ENCODE data around the gene MEG3. TPM values are rescaled to one million over a fixed set of nuclear protein-coding genes. Genes with fewer than 3 reads are reported as not detected.

The MEG3 gene
- total RNA-seq, 1 experiment from 2014 or later, result not detected

- Histone ChIP-seq H3K4me1 (replicated peaks; ENCODE audit: insufficient read depth) (no peaks in the 10 kb centered on the region), H4K20me1 (ENCODE audit: insufficient read depth) (no peaks in the 10 kb centered on the region), H3K9me3 (ENCODE audit: insufficient read depth, low read depth) (no peaks in the 10 kb centered on the region), H2AFZ (no peak overlapping the region), H3K9me2 (ENCODE audit: insufficient read depth) (no peaks in the 10 kb centered on the region), H3F3A (ENCODE audit: insufficient read depth, low read depth) (no peaks in the 10 kb centered on the region), H3K79me2 (ENCODE audit: low read depth) (no peaks in the 10 kb centered on the region), H3K27ac (no peak overlapping the region), H3K27me3 (ENCODE audit: insufficient read depth, low read depth) (peaks cover 74% of the 10 kb centered on the region), H3K4me2 (no peak overlapping the region), H3K36me3 (ENCODE audit: low read depth) (no peaks in the 10 kb centered on the region), H3K4me3 (no peak overlapping the region)
- BruUV-seq (replicated peaks), result no TSS peak
- ChIA-PET CTCF (no interaction called here), POLR2A (ENCODE audit: unreplicated experiment) (no interaction called here)
- DNase-seq, result no peak
- TF ChIP-seq EZH2 (IDR thresholded peaks at IDR 0.05; ENCODE audit: low read depth) (no peak), CTCF (conservative IDR thresholded peaks at IDR 0.05) (no peak)
- intact Hi-C loops (cut with micrococcal nuclease; ENCODE audit: unreplicated experiment), result no loop called here
These were observed 6.5 kb downstream of the MEG3 start for GRCh38 chr14:100832311-100832960.

- Histone ChIP-seq H3K4me1 (replicated peaks; ENCODE audit: insufficient read depth) (no peaks in the 10 kb centered on the region), H2AFZ (no peak overlapping the region), H3K4me3 (no peak overlapping the region), H3F3A (ENCODE audit: insufficient read depth, low read depth) (no peaks in the 10 kb centered on the region), H3K9me2 (ENCODE audit: insufficient read depth) (no peaks in the 10 kb centered on the region), H3K27ac (no peak overlapping the region), H3K9me3 (ENCODE audit: insufficient read depth, low read depth) (no peaks in the 10 kb centered on the region), H3K79me2 (ENCODE audit: low read depth) (no peaks in the 10 kb centered on the region), H3K4me2 (no peak overlapping the region), H4K20me1 (ENCODE audit: insufficient read depth) (no peaks in the 10 kb centered on the region), H3K36me3 (ENCODE audit: low read depth) (no peaks in the 10 kb centered on the region), H3K27me3 (ENCODE audit: insufficient read depth, low read depth) (peaks cover 81% of the 10 kb centered on the region)
- no peak for TF ChIP-seq EZH2 (IDR thresholded peaks at IDR 0.05; ENCODE audit: low read depth)
- no peak for DNase-seq
- no TSS peak for BruUV-seq (replicated peaks)
- ChIA-PET POLR2A (ENCODE audit: unreplicated experiment) (no interaction called here), CTCF (no interaction called here)
- intact Hi-C loops (cut with micrococcal nuclease; ENCODE audit: unreplicated experiment), result no loop called here
These were observed 8.3 kb downstream of the MEG3 start for GRCh38 chr14:100834082-100834793.

- H3K9me3 ChIP-seq (ENCODE audit: insufficient read depth, low read depth), result no peaks in the 10 kb centered on the region
These were observed 9.1 kb downstream of the MEG3 start for GRCh38 chr14:100834794-100835547.

More at GRCh38 chr14:100834794-100835547, 9.1 kb downstream of the MEG3 start:
- Histone ChIP-seq H3K27me3 (ENCODE audit: insufficient read depth, low read depth) (peaks cover 86% of the 10 kb centered on the region), H4K20me1 (ENCODE audit: insufficient read depth) (no peaks in the 10 kb centered on the region), H3K9me2 (ENCODE audit: insufficient read depth) (no peaks in the 10 kb centered on the region), H3K36me3 (ENCODE audit: low read depth) (no peaks in the 10 kb centered on the region), H3K4me2 (no peak overlapping the region), H3K79me2 (ENCODE audit: low read depth) (no peaks in the 10 kb centered on the region), H3K4me3 (no peak overlapping the region), H2AFZ (no peak overlapping the region), H3K27ac (no peak overlapping the region), H3K4me1 (replicated peaks; ENCODE audit: insufficient read depth) (no peaks in the 10 kb centered on the region), H3F3A (ENCODE audit: insufficient read depth, low read depth) (no peaks in the 10 kb centered on the region)
- no TSS peak for BruUV-seq (replicated peaks)
- no peak for DNase-seq
- TF ChIP-seq EZH2 (IDR thresholded peaks at IDR 0.05; ENCODE audit: low read depth), result no peak
- no peak for TF ChIP-seq CTCF (conservative IDR thresholded peaks at IDR 0.05)
- POLR2A ChIA-PET (ENCODE audit: unreplicated experiment), result no interaction called here
- intact Hi-C loops (cut with micrococcal nuclease; ENCODE audit: unreplicated experiment), result no loop called here
- CTCF ChIA-PET, result no interaction called here

Measured in PC-9 (cell line).